ENCODE measurements around the gene MROH2A.

DNA sequence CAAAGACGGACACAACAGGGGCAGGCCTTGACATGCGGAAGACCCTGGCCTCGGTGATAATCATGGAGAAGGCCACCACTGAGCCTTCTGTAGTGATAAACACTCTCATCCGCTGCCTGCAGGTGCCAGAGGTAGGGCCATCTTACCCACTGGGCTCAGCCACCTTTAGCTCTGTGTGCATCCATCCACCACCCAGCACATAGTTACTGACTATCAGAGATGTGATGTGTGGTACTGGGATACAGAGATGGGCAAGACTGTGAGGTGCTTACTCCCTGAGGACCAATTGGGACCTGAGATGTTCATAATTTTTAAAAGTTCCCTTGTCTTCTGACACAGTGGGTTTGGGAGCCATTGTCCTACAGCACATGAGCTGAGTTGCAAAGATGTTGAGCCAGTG, 1.6 kb downstream of the MROH2A start:
- TF ChIP-seq GATA2 (IDR thresholded peaks at IDR 0.05; ENCODE audit: low read depth, low read length), result no peak
- TF ChIP-seq GATA3 (IDR thresholded peaks at IDR 0.05; ENCODE audit: low read depth, low read length), result no peak
